Measurements from ENCODE around the gene ADAM33.

The ADAM33 gene

GRCh38 chr20:3707508-3707899 lies 25.7 kb upstream of the ADAM33 start:
- Histone ChIP-seq H3K4me3 (no peak overlapping the region), H3K27ac (peak overlapping the region in 1 of 2 donors; percentile 37)
- TF ChIP-seq CTCF (IDR thresholded peaks at IDR 0.05), result no peak
- no peak for DNase-seq (ENCODE audit: low spot score)

- peak overlapping the region in 1 of 2 donors; percentile 37 for H3K27ac ChIP-seq
- no peak for TF ChIP-seq CTCF (IDR thresholded peaks at IDR 0.05)
- no peak for DNase-seq (ENCODE audit: low spot score)
- H3K4me3 ChIP-seq, result no peak overlapping the region
Measured at GRCh38 chr20:3706774-3707507, 25.1 kb upstream of the ADAM33 start.

GRCh38 chr20:3705970-3706739 lies 24.3 kb upstream of the ADAM33 start:
- H3K4me3 ChIP-seq, result no peak overlapping the region
- H3K27ac ChIP-seq, result peak overlapping the region in 1 of 2 donors; percentile 7
- DNase-seq (ENCODE audit: low spot score), result no peak
- no peak for TF ChIP-seq CTCF (IDR thresholded peaks at IDR 0.05)

GRCh38 chr20:3705491-3705969 lies 23.7 kb upstream of the ADAM33 start:
- no peak overlapping the region for H3K4me3 ChIP-seq
- no peak for TF ChIP-seq CTCF (IDR thresholded peaks at IDR 0.05)
- no peak overlapping the region for H3K27ac ChIP-seq
- no peak for DNase-seq (ENCODE audit: low spot score)

- H3K4me3 ChIP-seq, result no peak overlapping the region
- H3K27ac ChIP-seq, result no peak overlapping the region
- no peak for DNase-seq (ENCODE audit: low spot score)
- TF ChIP-seq CTCF (IDR thresholded peaks at IDR 0.05), result no peak
Measured at GRCh38 chr20:3704087-3704486, 22.3 kb upstream of the ADAM33 start.

GRCh38 chr20:3702611-3703391 lies 21.0 kb upstream of the ADAM33 start:
- Histone ChIP-seq H3K27ac (no peak overlapping the region), H3K4me3 (no peak overlapping the region)
- DNase-seq (ENCODE audit: low spot score), result no peak
- TF ChIP-seq CTCF (IDR thresholded peaks at IDR 0.05), result no peak

Measured in coronary artery (tissue), 2 donors.